ENCODE data around the gene PSORS1C2.

- no peak for TF ChIP-seq CTCF (IDR thresholded peaks at IDR 0.05)
- no peak for TF ChIP-seq EZH2 (IDR thresholded peaks at IDR 0.05; ENCODE audit: borderline replicate concordance, insufficient read depth, low read depth, low read length, poor library complexity, severe bottlenecking)
Measured at GRCh38 chr6:31092769-31093505, 45.9 kb downstream of the PSORS1C2 start.
